Glomerular visceral epithelial cell (primary cell): Measurements from ENCODE around the gene CTDSPL.

Experiments used
- DNase-seq: peaks from one replicate; pipeline ENCODE4 v3.0.0-alpha.2; 2016; ENCODE audit errors: extremely low spot score

Gene CTDSPL

DNA sequence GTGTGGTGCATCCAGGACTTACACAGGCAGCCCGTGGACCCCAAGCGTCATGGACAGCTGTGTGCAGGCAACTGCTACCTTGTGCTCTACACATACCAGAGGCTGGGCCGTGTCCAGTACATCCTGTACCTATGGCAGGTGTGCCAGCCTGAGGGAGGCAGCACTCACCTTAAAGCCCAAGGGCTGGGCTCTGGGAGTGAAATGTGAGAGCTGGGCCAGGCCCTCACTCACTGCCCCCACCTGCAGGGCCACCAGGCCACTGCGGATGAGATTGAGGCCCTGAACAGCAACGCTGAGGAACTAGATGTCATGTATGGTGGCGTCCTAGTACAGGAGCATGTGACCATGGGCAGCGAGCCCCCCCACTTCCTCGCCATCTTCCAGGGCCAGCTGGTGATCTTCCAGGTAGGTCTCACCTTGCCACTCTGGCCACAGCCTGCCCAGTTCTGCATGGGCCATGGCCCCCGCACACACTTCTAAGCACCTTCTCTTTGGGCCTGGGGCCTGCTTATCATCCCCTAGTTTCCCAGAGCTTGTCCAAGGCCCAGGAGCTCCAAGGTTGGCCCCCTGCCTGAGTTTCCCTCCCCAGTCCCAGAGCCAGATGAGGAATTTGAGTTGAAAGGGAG, 139.9 kb downstream of the CTDSPL start:
- no peak for DNase-seq

DNA sequence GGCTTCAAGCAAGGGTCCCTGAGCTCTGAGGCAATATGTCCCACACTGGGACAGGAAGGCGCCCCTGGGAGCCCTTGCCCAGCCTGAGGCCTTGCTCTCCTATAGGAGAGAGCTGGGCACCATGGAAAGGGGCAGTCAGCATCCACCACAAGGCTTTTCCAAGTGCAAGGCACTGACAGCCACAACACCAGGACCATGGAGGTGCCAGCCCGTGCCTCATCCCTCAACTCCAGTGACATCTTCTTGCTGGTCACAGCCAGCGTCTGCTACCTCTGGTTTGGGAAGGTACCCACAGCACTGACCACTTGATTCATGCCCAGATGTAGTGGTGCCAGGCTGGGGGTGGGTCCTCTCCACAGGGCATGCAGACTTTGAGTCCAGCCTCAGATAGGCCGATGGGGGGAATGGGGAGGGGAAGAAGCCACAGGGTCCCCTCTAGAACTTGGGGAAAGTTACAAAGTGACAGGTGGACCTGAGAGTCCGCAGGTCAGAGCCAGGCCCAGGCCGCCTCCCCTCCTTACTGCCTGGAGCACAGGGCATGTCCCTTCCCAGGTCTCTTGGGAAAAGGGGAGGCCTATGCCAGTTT, 140.7 kb downstream of the CTDSPL start:
- DNase-seq, result no peak

GRCh38 chr3:38002940-38003339, 141.3 kb downstream of the CTDSPL start:
- DNase-seq, result no peak

GRCh38 chr3:38003371-38003816, 141.7 kb downstream of the CTDSPL start:
- DNase-seq, result peak; percentile 26

GRCh38 chr3:38003817-38004414, 142.2 kb downstream of the CTDSPL start:
- no peak for DNase-seq

- DNase-seq, result peak; percentile 58
Measured at GRCh38 chr3:38004415-38005075, 142.9 kb downstream of the CTDSPL start.

DNA sequence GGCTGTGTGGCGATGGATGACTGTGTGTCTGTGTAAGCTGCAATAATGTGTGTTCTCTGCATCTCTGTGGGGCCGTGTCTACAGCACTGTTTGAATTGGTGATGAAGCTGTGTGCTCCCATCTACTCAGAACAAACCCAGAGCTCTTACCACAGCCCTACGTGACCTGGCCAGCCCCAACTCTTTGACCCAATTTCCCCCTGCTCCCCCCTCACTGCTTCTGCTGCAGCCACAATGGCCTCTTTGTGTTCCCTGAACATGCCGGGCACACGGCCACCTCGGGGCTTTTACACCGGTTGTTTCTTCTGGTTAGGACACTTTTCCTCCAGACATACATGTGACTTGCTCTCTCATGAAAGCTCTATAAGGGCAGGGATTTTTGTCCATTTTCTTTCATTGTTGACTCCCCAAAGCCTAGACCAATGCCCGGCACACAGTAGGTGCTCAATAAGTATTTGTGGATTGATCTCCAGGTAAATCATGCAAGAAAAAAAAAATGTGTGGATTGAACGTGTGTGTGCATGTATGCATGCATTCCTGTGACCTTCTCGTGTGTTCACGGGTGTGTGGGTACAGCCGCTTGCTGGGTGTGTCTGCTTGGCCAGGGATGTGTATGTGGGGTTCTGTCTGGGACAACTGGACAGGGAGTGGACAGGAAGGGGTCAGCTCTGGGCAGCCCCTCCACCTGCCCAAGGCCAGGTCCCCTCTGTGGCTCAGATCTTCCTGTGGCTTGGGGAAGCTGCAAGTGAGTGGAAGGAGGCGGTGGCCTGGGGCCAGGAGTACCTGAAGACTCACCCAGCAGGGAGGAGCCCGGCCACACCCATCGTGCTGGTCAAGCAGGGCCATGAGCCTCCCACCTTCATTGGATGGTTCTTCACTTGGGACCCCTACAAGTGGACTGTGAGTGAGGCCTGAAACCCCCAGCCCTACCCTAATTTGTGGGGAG, 143.7 kb downstream of the CTDSPL start:
- DNase-seq, result no peak

GRCh38 chr3:38006031-38006430, 144.4 kb downstream of the CTDSPL start:
- DNase-seq, result no peak

DNA sequence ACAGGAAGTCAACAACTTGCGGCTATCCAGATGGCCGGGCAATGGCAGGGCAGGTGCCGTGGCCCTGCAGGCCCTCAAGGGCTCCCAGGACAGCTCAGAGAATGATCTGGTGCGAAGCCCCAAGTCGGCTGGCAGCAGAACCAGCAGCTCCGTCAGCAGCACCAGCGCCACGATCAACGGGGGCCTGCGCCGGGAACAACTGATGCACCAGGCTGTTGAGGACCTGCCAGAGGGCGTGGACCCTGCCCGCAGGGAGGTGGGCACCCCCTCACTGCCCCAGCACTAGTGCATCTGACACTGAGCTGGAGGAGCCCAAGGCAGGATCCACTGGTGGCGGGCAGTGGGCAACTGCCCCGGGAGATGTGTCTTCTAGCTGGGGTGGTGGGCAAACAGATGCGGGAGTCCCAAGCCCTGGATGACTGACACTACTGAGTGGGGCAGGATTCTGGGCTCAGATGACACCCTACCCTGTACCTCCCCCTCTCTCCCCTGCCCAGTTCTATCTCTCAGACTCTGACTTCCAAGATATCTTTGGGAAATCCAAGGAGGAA, 144.8 kb downstream of the CTDSPL start:
- DNase-seq, result no peak

- DNase-seq, result no peak
Measured at GRCh38 chr3:38007754-38008090, 146.0 kb downstream of the CTDSPL start.

DNA sequence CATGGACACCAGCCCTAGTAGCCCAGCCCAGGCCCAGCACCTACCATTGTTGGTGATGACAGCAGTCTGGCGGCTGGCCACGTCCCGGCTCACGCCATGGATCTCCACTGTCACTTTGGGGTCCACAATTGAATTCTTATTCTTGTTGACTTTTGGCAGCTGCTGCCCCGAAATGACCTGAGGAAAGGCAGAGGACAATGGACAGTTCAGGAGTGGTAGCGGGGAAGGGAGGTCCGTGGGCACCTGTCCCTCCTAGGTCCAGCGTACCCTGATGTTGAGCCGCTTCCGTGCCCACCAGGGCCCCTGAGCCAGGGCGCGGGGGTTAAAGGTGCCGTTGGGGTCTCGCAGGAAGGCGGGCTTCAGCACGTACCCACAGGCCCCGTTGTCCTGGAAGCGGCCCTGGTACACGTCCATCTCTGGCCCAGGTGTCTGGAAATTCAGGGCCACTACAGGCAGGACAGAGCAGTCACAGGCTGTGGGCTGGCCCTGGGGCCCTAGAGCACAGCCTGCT, 146.6 kb downstream of the CTDSPL start:
- DNase-seq, result no peak

GRCh38 chr3:38008971-38009580, 147.4 kb downstream of the CTDSPL start:
- DNase-seq, result no peak

GRCh38 chr3:38009807-38010591, 148.3 kb downstream of the CTDSPL start:
- no peak for DNase-seq

- DNase-seq, result no peak
Measured at GRCh38 chr3:38011111-38011510, 149.4 kb downstream of the CTDSPL start.

DNA sequence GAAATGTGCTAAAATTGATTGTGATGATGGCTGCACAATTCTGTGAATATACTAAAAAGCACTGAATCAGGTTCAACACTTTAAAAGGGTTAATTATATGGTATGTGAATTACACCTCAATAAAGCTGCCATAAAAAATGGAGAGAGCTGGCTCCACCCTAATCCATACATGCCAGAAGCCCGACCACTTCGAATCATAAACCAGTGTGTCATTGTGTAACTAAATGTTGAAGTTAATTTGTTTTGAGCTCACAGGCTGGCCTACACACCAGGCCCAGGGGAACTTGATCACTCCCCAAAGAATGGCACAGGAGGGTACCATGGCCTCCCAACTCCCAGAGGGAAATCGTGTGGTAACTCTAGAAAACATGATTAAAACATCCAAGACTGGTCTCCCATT, 153.8 kb downstream of the CTDSPL start:
- no peak for DNase-seq

DNA sequence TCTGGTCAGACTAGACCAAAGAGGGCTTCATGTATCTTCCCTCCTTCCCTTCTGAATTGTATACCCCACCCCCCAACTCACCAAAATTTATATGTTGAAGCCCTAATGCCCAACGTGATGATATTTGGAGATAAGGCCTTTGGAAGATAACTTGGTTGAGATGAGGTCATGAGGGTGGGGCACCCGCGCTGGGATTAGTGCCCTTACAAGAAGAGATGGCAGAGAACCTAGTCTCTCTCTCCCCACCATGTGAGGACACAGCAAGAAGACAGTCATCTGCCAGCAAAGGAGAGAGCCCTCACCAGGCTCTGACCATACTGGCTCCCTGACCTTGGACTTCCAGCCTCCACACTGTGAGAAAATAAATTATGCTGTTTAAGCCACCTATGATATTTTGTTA, 154.3 kb downstream of the CTDSPL start:
- DNase-seq, result no peak

- no peak for DNase-seq
Measured at GRCh38 chr3:38016410-38016809, 154.7 kb downstream of the CTDSPL start.

GRCh38 chr3:38016847-38017444, 155.3 kb downstream of the CTDSPL start:
- DNase-seq, result no peak

DNA sequence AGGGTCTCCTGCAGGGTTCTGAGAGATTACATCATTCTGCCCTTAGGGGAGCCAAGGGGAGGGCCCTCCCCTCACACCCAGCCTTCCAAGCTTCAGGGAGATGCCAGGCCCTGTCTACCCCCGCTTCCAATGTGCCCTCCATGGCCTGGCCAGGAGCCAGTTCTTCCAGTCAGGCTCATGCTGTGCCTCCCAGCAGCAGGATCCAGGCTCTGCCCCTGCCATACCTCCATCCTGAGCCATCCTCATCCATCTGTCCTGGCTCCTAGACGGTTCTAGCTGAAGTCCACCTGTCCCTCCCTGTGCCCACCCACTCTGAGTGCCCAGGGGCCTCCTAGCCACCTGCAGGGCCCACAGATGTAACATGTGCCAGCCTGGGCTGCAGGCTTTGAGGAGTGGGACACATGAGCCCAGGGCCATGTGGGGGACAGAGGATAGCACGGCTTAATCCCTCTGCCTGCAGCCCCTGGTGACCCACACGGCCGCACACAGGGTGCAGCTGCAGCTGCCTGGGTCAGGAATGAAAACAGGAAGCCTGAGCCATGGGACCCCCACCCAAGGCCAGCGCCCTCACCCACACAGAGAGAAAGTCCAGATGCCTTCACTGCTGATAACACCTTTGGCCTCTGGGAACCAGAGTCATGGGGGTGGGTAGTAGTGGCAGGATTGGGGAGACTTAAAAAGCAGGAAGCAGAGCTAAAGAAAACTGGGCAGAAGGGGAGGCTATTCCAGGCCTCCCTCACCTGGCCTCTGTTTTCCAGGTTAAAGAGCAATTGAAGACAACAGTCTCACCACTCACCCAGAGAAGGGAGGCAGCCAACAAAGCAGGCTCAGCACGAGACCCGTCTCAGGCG, 156.0 kb downstream of the CTDSPL start:
- no peak for DNase-seq
